KOPT-K1 (cell line): ENCODE data around the gene CRTAC1.
"Not testable (repeated sequence)": the region's sequence is repeated elsewhere in the genome, so short reads cannot be mapped to it uniquely, and the experiment has no call there.

Source experiments
- H3K27ac ChIP-seq: fragments of 200-600 bp; sonication (generic); 2 replicates; pipeline ENCODE4 v1.5.1; 2016; ENCODE audit warnings: antibody characterized with exemption, mild to moderate bottlenecking, low read depth, low read length; ENCODE audit not compliant: poor library complexity, severe bottlenecking
- H3K36me3 ChIP-seq: fragments of 200-600 bp; sonication (generic); 2 replicates; pipeline ENCODE4 v1.5.1; 2017; ENCODE audit warnings: antibody characterized with exemption, mild to moderate bottlenecking, low read length, moderate library complexity; ENCODE audit not compliant: insufficient read depth
- H3K9me3 ChIP-seq: fragments of 200-600 bp; sonication (generic); 2 replicates; pipeline ENCODE4 v1.5.1; 2017; ENCODE audit warnings: antibody characterized with exemption, low read length, mild to moderate bottlenecking; ENCODE audit not compliant: insufficient read depth, poor library complexity, severe bottlenecking

Gene CRTAC1

GRCh38 chr10:97851341-97852001 lies 178.9 kb downstream of the CRTAC1 start:
- Histone ChIP-seq H3K9me3 (no peaks in the 10 kb centered on the region), H3K27ac (no peak overlapping the region), H3K36me3 (no peaks in the 10 kb centered on the region)

GRCh38 chr10:97850446-97850845 lies 180.0 kb downstream of the CRTAC1 start:
- Histone ChIP-seq H3K36me3 (no peaks in the 10 kb centered on the region), H3K9me3 (no peaks in the 10 kb centered on the region), H3K27ac (no peak overlapping the region)

GRCh38 chr10:97849687-97850402 lies 180.6 kb downstream of the CRTAC1 start, which contains the start of gene GOLGA7B:
Gene GOLGA7B, plus strand, starts transcription at chr10:97849843. Its CDS starts 461 bp downstream, at chr10:97850304.
- Histone ChIP-seq H3K9me3 (no peaks in the 10 kb centered on the region), H3K27ac (no peak within 1 kb of the TSS), H3K36me3 (no peaks in the 10 kb centered on the region)

- no peak overlapping the region for H3K27ac ChIP-seq
- H3K36me3 ChIP-seq = no peaks in the 10 kb centered on the region
- no peaks in the 10 kb centered on the region for H3K9me3 ChIP-seq
Observed at GRCh38 chr10:97849103-97849686, 181.2 kb downstream of the CRTAC1 start.

GRCh38 chr10:97844678-97845077 lies 185.7 kb downstream of the CRTAC1 start:
- no peaks in the 10 kb centered on the region for H3K36me3 ChIP-seq
- H3K9me3 ChIP-seq = no peaks in the 10 kb centered on the region
- no peak overlapping the region for H3K27ac ChIP-seq

- H3K9me3 ChIP-seq, H3K27ac ChIP-seq, H3K36me3 ChIP-seq: not testable (repeated sequence)
Observed at GRCh38 chr10:97843972-97844371, 186.4 kb downstream of the CRTAC1 start.

- Histone ChIP-seq H3K9me3 (no peaks in the 10 kb centered on the region), H3K27ac (no peak overlapping the region), H3K36me3 (no peaks in the 10 kb centered on the region)
Observed at GRCh38 chr10:97843281-97843671, 187.1 kb downstream of the CRTAC1 start.

GRCh38 chr10:97842656-97843280 lies 187.7 kb downstream of the CRTAC1 start:
- H3K9me3 ChIP-seq = no peaks in the 10 kb centered on the region
- no peaks in the 10 kb centered on the region for H3K36me3 ChIP-seq
- H3K27ac ChIP-seq = no peak overlapping the region

GRCh38 chr10:97842114-97842513 lies 188.3 kb downstream of the CRTAC1 start:
- H3K27ac ChIP-seq, H3K36me3 ChIP-seq, H3K9me3 ChIP-seq: not testable (repeated sequence)

- H3K9me3 ChIP-seq, H3K36me3 ChIP-seq, H3K27ac ChIP-seq: not testable (repeated sequence)
Observed at GRCh38 chr10:97841166-97841565, 189.3 kb downstream of the CRTAC1 start.

- Histone ChIP-seq H3K9me3 (no peaks in the 10 kb centered on the region), H3K36me3 (no peaks in the 10 kb centered on the region), H3K27ac (no peak overlapping the region)
Observed at GRCh38 chr10:97838091-97838490, 192.3 kb downstream of the CRTAC1 start.

GRCh38 chr10:97836446-97836845 lies 194.0 kb downstream of the CRTAC1 start:
- H3K27ac ChIP-seq = no peak overlapping the region
- no peaks in the 10 kb centered on the region for H3K36me3 ChIP-seq
- no peaks in the 10 kb centered on the region for H3K9me3 ChIP-seq

- H3K27ac ChIP-seq = no peak overlapping the region
Observed at GRCh38 chr10:97831259-97831658, 199.2 kb downstream of the CRTAC1 start.

GRCh38 chr10:97830064-97830463 lies 200.4 kb downstream of the CRTAC1 start:
- Histone ChIP-seq H3K36me3 (no peaks in the 10 kb centered on the region), H3K9me3 (no peaks in the 10 kb centered on the region), H3K27ac (no peak overlapping the region)

More at GRCh38 chr10:97831259-97831658, 199.2 kb downstream of the CRTAC1 start:
- Histone ChIP-seq H3K36me3 (no peaks in the 10 kb centered on the region), H3K9me3 (no peaks in the 10 kb centered on the region)

- Histone ChIP-seq H3K36me3 (no peaks in the 10 kb centered on the region), H3K9me3 (no peaks in the 10 kb centered on the region), H3K27ac (no peak overlapping the region)
Observed at GRCh38 chr10:97828721-97829120, 201.7 kb downstream of the CRTAC1 start.
